H1 (cell line): ENCODE results near the gene IQCE. TPM values are rescaled to one million over a fixed set of nuclear protein-coding genes. Genes with fewer than 3 reads are reported as not detected.
A peak's percentile ranks its signal among the peaks of the same experiment; 100 is the strongest.
"Not testable (repeated sequence)": the region's sequence is repeated elsewhere in the genome, so short reads cannot be mapped to it uniquely, and the experiment has no call there.

Experiments used
- CTCF ChIA-PET: fragments of 300-600 bp; sonication (Branson Sonifier 250); formaldehyde crosslinking; loops from one replicate; lab custom pipeline; 2021; ENCODE audit not compliant: partially characterized antibody; lab: Charles Lee
- POLR2A ChIA-PET: fragments of 300-600 bp; sonication (Branson Sonifier 250); formaldehyde crosslinking; loops from one replicate; lab custom pipeline; 2021; ENCODE audit warnings: inconsistent platforms; ENCODE audit not compliant: partially characterized antibody; lab: Charles Lee
- DNase-seq, 2 experiments: peaks; one replicate each; pipeline versions ENCODE4 v3.0.0 to v3.0.0-alpha.2; 2010 to 2022; ENCODE audit warnings: low spot score in 2 of 2, low read depth in 1 of 2, mixed read lengths in 1 of 2
- FAIRE-seq: peaks from 2 replicates; lab custom pipeline; 2011; peaks lifted over from hg19 to GRCh38; lab: Jason Lieb, UNC
- H2AFZ ChIP-seq: 2 replicates; pipeline ENCODE4 v1.8.1; 2012; ENCODE audit warnings: low read length, inconsistent platforms
- H2AK5ac ChIP-seq: 2 replicates; pipeline ENCODE4 v1.6.1; 2013; ENCODE audit warnings: low read depth, low read length
- H2BK120ac ChIP-seq: replicated peaks from 2 replicates; pipeline ENCODE3; 2013; ENCODE audit warnings: low read depth, low read length, inconsistent platforms
- H2BK12ac ChIP-seq: 2 replicates; pipeline ENCODE4 v1.6.1; 2013; ENCODE audit warnings: low read depth, low read length
- H2BK15ac ChIP-seq: 2 replicates; pipeline ENCODE4 v1.6.1; 2013; ENCODE audit warnings: low read length
- H2BK20ac ChIP-seq: 2 replicates; pipeline ENCODE4 v1.6.1; 2013; ENCODE audit warnings: low read length
- H2BK5ac ChIP-seq: 2 replicates; pipeline ENCODE4 v1.6.1; 2013; ENCODE audit warnings: low read depth, low read length
- H3K14ac ChIP-seq: 2 replicates; pipeline ENCODE4 v1.6.1; 2013; ENCODE audit warnings: inconsistent platforms; ENCODE audit not compliant: insufficient read length
- H3K18ac ChIP-seq: 2 replicates; pipeline ENCODE4 v1.6.1; 2013; ENCODE audit warnings: low read length; ENCODE audit errors: extremely low read depth
- H3K23ac ChIP-seq: 2 replicates; pipeline ENCODE4 v1.6.1; 2013; ENCODE audit warnings: inconsistent platforms; ENCODE audit not compliant: insufficient read length
- H3K23me2 ChIP-seq: 2 replicates; pipeline ENCODE4 v1.6.1; 2013; ENCODE audit warnings: low read depth, low read length
- H3K27ac ChIP-seq: 2 replicates; pipeline ENCODE4 v1.6.1; 2011; ENCODE audit warnings: low read depth, low read length, inconsistent platforms
- H3K27me3 ChIP-seq, 4 experiments: replicated peaks in 1 of 4; 1 replicate in 1 of 4; 2 replicates in 3 of 4; pipeline versions ENCODE4 v1.6.1 to v1.8.1; 2011 to 2013; ENCODE audit warnings: low read length in 3 of 4, mild to moderate bottlenecking in 3 of 4, inconsistent platforms in 2 of 4, mixed read lengths in 2 of 4, moderate library complexity in 1 of 4; ENCODE audit not compliant: control insufficient read depth in 3 of 4, insufficient read depth in 3 of 4; ENCODE audit errors: extremely low read depth in 1 of 4
- H3K36me3 ChIP-seq, 4 experiments: 2 replicates each; pipeline versions ENCODE4 v1.6.1 to v1.8.1; 2011 to 2013; ENCODE audit warnings: mild to moderate bottlenecking in 4 of 4, low read length in 3 of 4, moderate library complexity in 2 of 4, control low read depth in 1 of 4, inconsistent platforms in 1 of 4; ENCODE audit not compliant: insufficient read depth in 4 of 4, control insufficient read depth in 2 of 4
- H3K4ac ChIP-seq: replicated peaks from 2 replicates; pipeline ENCODE3; 2013; ENCODE audit warnings: low read length, low read depth, mixed read lengths, inconsistent platforms; ENCODE audit not compliant: insufficient read length
- H3K4me1 ChIP-seq, 4 experiments: replicated peaks in 1 of 4; 1 replicate in 1 of 4; 2 replicates in 3 of 4; pipeline versions ENCODE4 v1.6.1 to v1.8.1; 2011 to 2013; ENCODE audit warnings: low read length in 3 of 4, inconsistent platforms in 2 of 4, mixed read lengths in 1 of 4; ENCODE audit not compliant: insufficient read depth in 4 of 4, control insufficient read depth in 3 of 4
- H3K4me2 ChIP-seq, 2 experiments: 2 replicates each; pipeline versions ENCODE4 v1.6.1 to v1.8.1; 2011 to 2013; ENCODE audit warnings: low read depth in 2 of 2, low read length in 2 of 2, control low read depth in 1 of 2, inconsistent platforms in 1 of 2, mild to moderate bottlenecking in 1 of 2; ENCODE audit not compliant: insufficient read depth in 1 of 2
- H3K4me3 ChIP-seq, 4 experiments: fragments of 200-600, 300-600 bp in 1 of 4; sonication (generic), shearing (Covaris generic), sonication (Bioruptor Twin) in 1 of 4; 2 replicates each; pipeline versions ENCODE4 v1.5.1 to v1.8.1; 2011 to 2016; ENCODE audit warnings: low read length in 4 of 4, low read depth in 3 of 4, control low read depth in 2 of 4, inconsistent platforms in 2 of 4, mild to moderate bottlenecking in 2 of 4, mixed read lengths in 1 of 4, moderate library complexity in 1 of 4; ENCODE audit not compliant: insufficient read depth in 2 of 4; ENCODE audit errors: extremely low read depth in 1 of 4
- H3K56ac ChIP-seq: replicated peaks from 2 replicates; pipeline ENCODE3; 2013; ENCODE audit warnings: low read depth, mild to moderate bottlenecking, mixed read lengths, low read length, inconsistent platforms; ENCODE audit not compliant: insufficient read length
- H3K79me1 ChIP-seq: 2 replicates; pipeline ENCODE4 v1.6.1; 2013; ENCODE audit warnings: low read depth, low read length, control low read depth
- H3K79me2 ChIP-seq, 2 experiments: 2 replicates each; pipeline versions ENCODE4 v1.6.1 to v1.8.1; 2012 to 2013; ENCODE audit warnings: low read length in 2 of 2, mild to moderate bottlenecking in 2 of 2, inconsistent platforms in 1 of 2; ENCODE audit not compliant: insufficient read depth in 2 of 2, control insufficient read depth in 1 of 2
- H3K9ac ChIP-seq, 4 experiments: replicated peaks in 1 of 4; 1 replicate in 1 of 4; 2 replicates in 3 of 4; pipeline versions ENCODE4 v1.6.1 to v1.8.1; 2011 to 2013; ENCODE audit warnings: low read depth in 3 of 4, low read length in 3 of 4, control low read depth in 2 of 4, mild to moderate bottlenecking in 2 of 4, moderate library complexity in 2 of 4, inconsistent platforms in 1 of 4; ENCODE audit errors: extremely low read depth in 1 of 4
- H3K9me3 ChIP-seq, 2 experiments: 2 replicates each; pipeline versions ENCODE4 v1.6.1 to v1.8.1; 2012 to 2013; ENCODE audit warnings: mild to moderate bottlenecking in 2 of 2, moderate library complexity in 2 of 2, control low read depth in 1 of 2, inconsistent platforms in 1 of 2, low read depth in 1 of 2, low read length in 1 of 2, mixed read lengths in 1 of 2; ENCODE audit not compliant: insufficient read depth in 2 of 2
- H4K20me1 ChIP-seq, 2 experiments: replicated peaks in 1 of 2; 2 replicates each; pipeline versions ENCODE3 to v1.8.1; 2011 to 2013; ENCODE audit warnings: inconsistent platforms in 2 of 2, low read length in 2 of 2, mild to moderate bottlenecking in 1 of 2; ENCODE audit not compliant: insufficient read depth in 2 of 2, control insufficient read depth in 1 of 2
- H4K5ac ChIP-seq: 2 replicates; pipeline ENCODE4 v1.6.1; 2013; ENCODE audit warnings: low read length, low read depth, mixed read lengths, inconsistent platforms; ENCODE audit not compliant: insufficient read length
- H4K8ac ChIP-seq: 2 replicates; pipeline ENCODE4 v1.8.0; 2013; ENCODE audit warnings: mild to moderate bottlenecking, moderate library complexity, low read length, inconsistent platforms; ENCODE audit not compliant: insufficient read depth; ENCODE audit errors: extremely low read depth
- H4K91ac ChIP-seq: replicated peaks from 2 replicates; pipeline ENCODE3; 2013; ENCODE audit warnings: low read length, mixed read lengths, inconsistent platforms; ENCODE audit not compliant: insufficient read length
- BACH1 ChIP-seq: IDR thresholded peaks from 2 replicates; pipeline ENCODE4 v1.6.1; 2012; ENCODE audit warnings: low read length, improper control_type of control experiment
- POU5F1 ChIP-seq: IDR thresholded peaks from 2 replicates; pipeline ENCODE4 v1.6.1; 2011; ENCODE audit warnings: low read depth, mild to moderate bottlenecking, low read length, moderate library complexity
- SP1 ChIP-seq: IDR thresholded peaks from 2 replicates; pipeline ENCODE4 v1.6.1; 2011; ENCODE audit warnings: low read depth, low read length
- WGBS, 2 experiments: shearing (Covaris generic) in 1 of 2; methylation state at CpG; one replicate each; pipeline versions ENCODE4 v1.1.6 to v1.1.7; 2013 to 2015; ENCODE audit warnings: low lambda C conversion rate in 2 of 2, mixed read lengths in 2 of 2, inconsistent platforms in 1 of 2, low coverage in 1 of 2, missing lambda C conversion rate in 1 of 2; ENCODE audit not compliant: insufficient replicate concordance in 2 of 2, insufficient coverage in 1 of 2, insufficient read length in 1 of 2; ENCODE audit errors: extremely low coverage in 1 of 2, missing lambda C conversion rate in 1 of 2; 5-methylcytosine and 5-hydroxymethylcytosine counted together
- polyA plus RNA-seq, 7 experiments: library from polyadenylated mRNA; depleted of rRNA in 3 of 7; stranded (reverse) in 5 of 7; unstranded in 2 of 7; fragments of >200 nt in 5 of 7; fragments of 200-250 nt in 2 of 7; gene quantifications; 1 replicate in 5 of 7; 2 replicates in 1 of 7; 4 replicates in 1 of 7; pipeline versions ENCODE4 v1.2.1 to v1.2.3, GENCODE V29; 2011 to 2013; ENCODE audit warnings: missing spikeins in 2 of 7, mixed read lengths in 2 of 7
- total RNA-seq: library from RNA; stranded (reverse); fragmentation: NEBNext Ultra II Directional; extraction: Animal tissue kit (Norgen Biotek cat#: 25700); gene quantifications from 2 replicates; pipeline ENCODE4 v1.2.1, GENCODE V29; 2021
- TF ChIP-seq, protein P1 (sequence below): IDR thresholded peaks from 2 replicates; pipeline ENCODE4 v1.6.1; 2012; ENCODE audit warnings: inconsistent platforms

The IQCE gene
- total and polyA plus RNA-seq, 2 of the 8 experiments (the other 6 are each of a cell fraction or from before 2014, with no cell fraction given): 2.2 to 4.9 TPM

DNA sequence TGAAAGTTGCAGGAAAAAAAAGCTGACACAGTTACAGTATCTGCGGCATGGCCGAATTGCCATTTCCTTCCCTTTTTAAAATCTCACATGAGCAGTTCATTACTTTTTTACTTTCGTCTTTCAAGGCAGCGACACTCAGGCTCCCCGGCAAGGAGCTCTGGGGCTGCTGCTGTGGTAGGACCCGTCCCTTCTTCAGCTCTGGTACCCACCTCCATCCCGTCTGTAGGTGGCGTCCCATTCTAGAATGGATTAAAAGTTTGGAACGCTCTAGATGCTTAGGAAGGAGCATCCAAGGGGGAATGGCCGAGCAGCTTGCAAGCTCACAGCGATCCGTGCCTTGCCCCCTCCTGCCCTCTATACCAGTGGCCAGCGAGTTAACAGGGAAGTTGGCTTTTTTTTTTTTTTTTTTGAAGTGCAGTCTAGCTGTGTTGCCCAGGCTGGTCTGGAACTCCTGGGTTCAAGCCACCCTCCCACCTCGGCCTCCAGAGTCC is 50.2 kb downstream of the IQCE start (continued):
- TF ChIP-seq, protein P1, sequence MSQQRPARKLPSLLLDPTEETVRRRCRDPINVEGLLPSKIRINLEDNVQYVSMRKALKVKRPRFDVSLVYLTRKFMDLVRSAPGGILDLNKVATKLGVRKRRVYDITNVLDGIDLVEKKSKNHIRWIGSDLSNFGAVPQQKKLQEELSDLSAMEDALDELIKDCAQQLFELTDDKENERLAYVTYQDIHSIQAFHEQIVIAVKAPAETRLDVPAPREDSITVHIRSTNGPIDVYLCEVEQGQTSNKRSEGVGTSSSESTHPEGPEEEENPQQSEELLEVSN: no peak
- TF ChIP-seq BACH1 (no peak), POU5F1 (no peak), SP1 (no peak)

GRCh38 chr7:2609646-2610045 is 50.9 kb downstream of the IQCE start:
- ChIA-PET POLR2A (interaction anchor here (0.6 to 1.8 kb wide), 4 partner anchors 24 to 140 kb away, joined by 3 to 5 read pairs (median 4); no protein-coding TSS in a partner anchor), CTCF (interaction anchor here (1.0 to 4.8 kb wide), 26 partner anchors 9 to 158 kb away, joined by 3 to 25 read pairs (median 6); partner anchors contain the start of genes BRAT1 and TTYH3)
- not testable (repeated sequence) for H3K23me2 ChIP-seq, H3K4me2 ChIP-seq, H3K9me3 ChIP-seq, H3K9ac ChIP-seq, H3K27ac ChIP-seq, H3K14ac ChIP-seq, H3K18ac ChIP-seq, H2BK120ac ChIP-seq, H2BK15ac ChIP-seq, H3K4ac ChIP-seq, H3K4me3 ChIP-seq, H3K79me1 ChIP-seq, H3K79me2 ChIP-seq, H4K91ac ChIP-seq, H3K56ac ChIP-seq, H2AK5ac ChIP-seq, H3K23ac ChIP-seq, H4K5ac ChIP-seq, H2BK12ac ChIP-seq, H2BK5ac ChIP-seq, H3K27me3 ChIP-seq, H3K36me3 ChIP-seq, H2AFZ ChIP-seq, FAIRE-seq, H4K20me1 ChIP-seq, DNase-seq
- Histone ChIP-seq H2BK20ac (0 out of 2 replicates have a peak overlapping the region, but pooled peaks have one; percentile 43), H3K4me1 (peaks cover 0 to 17% (median 14%) of the 10 kb centered on the region in 4 experiments; a peak in 5 of 7 replicates), H4K8ac (peak overlapping the region; percentile 63; the same call in 1 of the 2 replicates)
- WGBS, 2 experiments: 94% methylated on average over 6 of the region's 6 CpGs; no CpG with 5 or more reads in 1 of the 2 experiments
